Heart left ventricle (tissue), 13 donors: ENCODE data around the gene ARID3A.

ENCODE experiments used
- POLR2A ChIP-seq, 2 donors: fragments of 450-650 bp; IDR thresholded peaks; one replicate each; pipeline ENCODE4 v1.6.1; 2017; ENCODE audit warnings: antibody characterized with exemption in 2 of 2, mild to moderate bottlenecking in 2 of 2, moderate library complexity in 2 of 2
- TF ChIP-seq, protein P1 (sequence below), 12 donors: fragments of 200-600 bp; sonication (generic) in 4 of 12; IDR thresholded peaks; one replicate each; pipeline versions ENCODE4 v1.5.0 to v1.8.0; 2018 to 2022; ENCODE audit warnings: antibody characterized with exemption in 12 of 12, mild to moderate bottlenecking in 5 of 12
- donor health status: ischemic (EF 13 %, LVEDD 7.1; RV severe dilation, severe dysfunction).
- donor health status: DM: no; HTN: yes; CAD: no.
- donor health status: DM: no; HTN: no; CAD: no.
- donor health status: ischemic (EF 25% LVEDD 6.9; RV normal size, moderate dysfunction).
- donor health status: ischemic (EF 25% LVEDD 5.7; RV mildly dilated, moderate dysfunction).
- donor health status: ischemic (EF 35%, LVEDD 5.7; RV mildly dilated, moderate dysfunction).
- donor health status: nonischemic (EF 11% LVEDD 7.7; RV severe dilation, severe dysfunction).
- donor health status: DM: yes; HTN: yes; CAD: no.
- donor health status: PGD.
- donor health status: ischemic (EF 29% LVEDD 5.4; RV normal size, mild dysfunction).
- donor health status: nonischemic (EF 23%, LVEDD 6.1; RV moderate dilation, normal function).

DNA sequence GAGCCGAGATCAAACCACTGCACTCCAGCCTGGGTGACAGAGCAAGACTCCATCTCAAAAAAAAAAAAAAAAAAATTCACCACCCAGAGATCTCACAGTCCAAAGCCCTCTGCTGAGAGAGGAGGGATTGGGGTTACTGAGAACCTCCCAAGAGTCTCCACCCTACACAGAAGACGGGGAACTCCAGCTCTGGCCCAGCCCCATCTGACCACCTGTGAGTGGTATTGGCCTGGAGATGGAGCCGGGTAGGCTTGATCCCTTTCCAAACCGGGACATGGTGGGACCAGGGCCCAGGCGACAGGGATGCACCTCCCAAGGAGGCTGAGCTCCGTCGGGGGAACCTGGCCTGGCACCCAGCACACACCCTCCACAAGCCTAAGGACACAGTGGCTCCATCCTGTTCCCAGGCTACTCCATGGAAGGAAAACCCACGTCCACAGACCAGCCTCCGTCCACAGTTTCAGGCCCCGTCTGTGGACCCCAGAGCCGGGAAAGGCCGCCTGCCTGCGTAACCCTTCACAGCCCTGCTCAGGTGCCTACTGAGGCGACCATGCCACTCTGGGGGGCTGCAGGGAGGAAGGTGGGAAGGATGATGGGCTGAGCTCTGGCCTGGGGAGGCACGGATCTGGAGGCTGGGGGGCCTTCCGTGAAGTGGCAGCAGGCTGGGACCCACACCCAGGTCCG, 93.2 kb downstream of the ARID3A start:
- TF ChIP-seq, protein P1, sequence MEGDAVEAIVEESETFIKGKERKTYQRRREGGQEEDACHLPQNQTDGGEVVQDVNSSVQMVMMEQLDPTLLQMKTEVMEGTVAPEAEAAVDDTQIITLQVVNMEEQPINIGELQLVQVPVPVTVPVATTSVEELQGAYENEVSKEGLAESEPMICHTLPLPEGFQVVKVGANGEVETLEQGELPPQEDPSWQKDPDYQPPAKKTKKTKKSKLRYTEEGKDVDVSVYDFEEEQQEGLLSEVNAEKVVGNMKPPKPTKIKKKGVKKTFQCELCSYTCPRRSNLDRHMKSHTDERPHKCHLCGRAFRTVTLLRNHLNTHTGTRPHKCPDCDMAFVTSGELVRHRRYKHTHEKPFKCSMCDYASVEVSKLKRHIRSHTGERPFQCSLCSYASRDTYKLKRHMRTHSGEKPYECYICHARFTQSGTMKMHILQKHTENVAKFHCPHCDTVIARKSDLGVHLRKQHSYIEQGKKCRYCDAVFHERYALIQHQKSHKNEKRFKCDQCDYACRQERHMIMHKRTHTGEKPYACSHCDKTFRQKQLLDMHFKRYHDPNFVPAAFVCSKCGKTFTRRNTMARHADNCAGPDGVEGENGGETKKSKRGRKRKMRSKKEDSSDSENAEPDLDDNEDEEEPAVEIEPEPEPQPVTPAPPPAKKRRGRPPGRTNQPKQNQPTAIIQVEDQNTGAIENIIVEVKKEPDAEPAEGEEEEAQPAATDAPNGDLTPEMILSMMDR (IDR thresholded peaks at IDR 0.05), result no peak
- TF ChIP-seq POLR2A (IDR thresholded peaks at IDR 0.05), result no peak
